Chondrocyte (in vitro differentiated cells): ENCODE measurements around the gene TAGLN3. TPM values are rescaled to one million over a fixed set of nuclear protein-coding genes. Genes with fewer than 3 reads are reported as not detected.

Experiments used
- DNase-seq: peaks from one replicate; pipeline ENCODE4 v3.0.0; 2021; ENCODE audit warnings: mixed read lengths, low spot score
- H3K27ac Mint-ChIP-seq: one replicate; pipeline ENCODE4 v1.8.0; 2021; ENCODE audit warnings: mild to moderate bottlenecking, moderate library complexity, mixed read lengths; ENCODE audit not compliant: unreplicated experiment
- H3K27me3 Mint-ChIP-seq: 2 replicates; pipeline ENCODE4 v1.8.0; 2021; ENCODE audit warnings: low read depth, mixed read lengths
- H3K36me3 Mint-ChIP-seq: 2 replicates; pipeline ENCODE4 v1.8.0; 2021; ENCODE audit warnings: low read depth, mixed read lengths
- H3K4me1 Mint-ChIP-seq: 2 replicates; pipeline ENCODE4 v1.8.0; 2021; ENCODE audit warnings: low read depth, mild to moderate bottlenecking, mixed read lengths
- H3K4me3 Mint-ChIP-seq: one replicate; pipeline ENCODE4 v1.8.0; 2021; ENCODE audit warnings: mild to moderate bottlenecking, moderate library complexity, mixed read lengths; ENCODE audit not compliant: unreplicated experiment
- H3K9me3 Mint-ChIP-seq: 2 replicates; pipeline ENCODE4 v1.8.0; 2021; ENCODE audit warnings: low read depth, mixed read lengths
- CTCF ChIP-seq: fragments of 200-600 bp; sonication (generic); IDR thresholded peaks from 2 replicates; pipeline ENCODE4 v1.5.0; 2021; ENCODE audit warnings: antibody characterized with exemption, mild to moderate bottlenecking, moderate library complexity
- total RNA-seq: library from RNA; stranded (reverse); gene quantifications from 3 replicates; pipeline ENCODE4 v1.2.1, GENCODE V29; 2021

Gene TAGLN3
- total RNA-seq, 1 donor from 2014 or later, result not detected

GRCh38 chr3:111970376-111970775, 28.3 kb upstream of the TAGLN3 start:
- Mint-ChIP-seq H3K4me1 (peaks cover 12% of the 10 kb centered on the region), H3K4me3 (no peak overlapping the region), H3K36me3 (peaks cover 33% of the 10 kb centered on the region), H3K27ac (no peak overlapping the region), H3K9me3 (no peaks in the 10 kb centered on the region), H3K27me3 (no peaks in the 10 kb centered on the region)
- no peak for TF ChIP-seq CTCF
- DNase-seq, result no peak

- Mint-ChIP-seq H3K36me3 (peaks cover 31% of the 10 kb centered on the region), H3K9me3 (no peaks in the 10 kb centered on the region), H3K4me1 (peaks cover 12% of the 10 kb centered on the region), H3K4me3 (no peak overlapping the region), H3K27ac (no peak overlapping the region), H3K27me3 (no peaks in the 10 kb centered on the region)
- no peak for DNase-seq
- TF ChIP-seq CTCF, result no peak
These were observed 27.1 kb upstream of the TAGLN3 start for GRCh38 chr3:111971533-111972130.

- Mint-ChIP-seq H3K4me1 (peaks cover 4% of the 10 kb centered on the region), H3K27me3 (no peaks in the 10 kb centered on the region), H3K27ac (no peak overlapping the region), H3K36me3 (peaks cover 28% of the 10 kb centered on the region), H3K9me3 (no peaks in the 10 kb centered on the region), H3K4me3 (no peak overlapping the region)
- no peak for TF ChIP-seq CTCF
- DNase-seq, result no peak
These were observed 25.8 kb upstream of the TAGLN3 start for GRCh38 chr3:111972891-111973290.

- Mint-ChIP-seq H3K4me1 (peaks cover 15% of the 10 kb centered on the region), H3K36me3 (peaks cover 20% of the 10 kb centered on the region), H3K9me3 (no peaks in the 10 kb centered on the region), H3K27ac (no peak overlapping the region), H3K27me3 (no peaks in the 10 kb centered on the region), H3K4me3 (no peak overlapping the region)
- no peak for DNase-seq
- no peak for TF ChIP-seq CTCF
These were observed 23.6 kb upstream of the TAGLN3 start for GRCh38 chr3:111975131-111975530.

- Mint-ChIP-seq H3K4me3 (no peak overlapping the region), H3K27ac (no peak overlapping the region), H3K9me3 (no peaks in the 10 kb centered on the region), H3K36me3 (peaks cover 15% of the 10 kb centered on the region), H3K27me3 (no peaks in the 10 kb centered on the region), H3K4me1 (peaks cover 26% of the 10 kb centered on the region)
- no peak for DNase-seq
- no peak for TF ChIP-seq CTCF
These were observed 22.5 kb upstream of the TAGLN3 start for GRCh38 chr3:111976254-111976653.
